GM21723 (cell line): ENCODE data around the gene USH2A.

Experiments
- ATAC-seq: cut with Tn5 transposase; IDR thresholded peaks from one replicate; pipeline ENCODE4 v1.9.1; 2021; ENCODE audit warnings: mild to moderate bottlenecking, moderate library complexity; ENCODE audit not compliant: unreplicated experiment

Gene USH2A

GRCh38 chr1:215665215-215665614, 758.0 kb downstream of the USH2A start:
- ATAC-seq, result no peak

DNA sequence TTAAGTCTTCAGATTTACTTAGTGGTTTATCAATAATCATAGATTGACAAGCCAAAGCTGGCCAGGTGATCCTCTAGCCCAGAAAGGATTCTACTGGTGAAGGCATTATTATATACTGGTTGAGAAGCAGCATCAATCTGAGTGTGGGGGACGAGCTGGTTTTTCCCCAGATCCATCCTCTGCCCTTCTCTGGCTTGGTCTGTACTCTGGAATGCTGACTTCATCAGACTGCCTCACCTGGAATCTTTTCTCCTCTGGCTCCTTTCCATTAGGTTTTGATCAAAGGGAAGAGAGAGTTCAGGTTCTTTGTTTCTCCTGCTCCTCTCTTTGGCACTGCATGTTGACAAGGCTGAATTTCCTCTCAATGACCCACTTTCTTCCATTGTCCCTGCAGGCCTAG, 762.2 kb downstream of the USH2A start:
- no peak for ATAC-seq

GRCh38 chr1:215660259-215660658, 763.0 kb downstream of the USH2A start:
- ATAC-seq, result no peak

DNA sequence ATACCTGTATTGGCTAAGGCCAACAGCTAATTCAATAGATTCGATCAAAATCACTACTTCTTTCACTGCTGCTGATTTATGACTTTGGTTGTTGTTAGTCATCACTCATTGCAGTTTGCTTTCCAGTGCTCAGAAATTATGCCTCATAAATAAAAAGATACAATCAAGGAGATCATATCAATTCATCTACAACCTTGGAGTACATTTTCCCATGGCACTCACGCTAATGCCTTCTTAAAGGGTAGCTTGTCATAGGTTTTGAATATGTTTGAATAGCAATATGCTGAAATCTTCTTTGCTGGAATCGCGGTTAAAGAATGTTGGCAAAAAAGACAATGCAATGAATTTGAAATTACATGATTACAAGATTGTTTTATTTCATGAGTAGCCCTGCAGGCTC, 766.2 kb downstream of the USH2A start:
- ATAC-seq, result no peak

DNA sequence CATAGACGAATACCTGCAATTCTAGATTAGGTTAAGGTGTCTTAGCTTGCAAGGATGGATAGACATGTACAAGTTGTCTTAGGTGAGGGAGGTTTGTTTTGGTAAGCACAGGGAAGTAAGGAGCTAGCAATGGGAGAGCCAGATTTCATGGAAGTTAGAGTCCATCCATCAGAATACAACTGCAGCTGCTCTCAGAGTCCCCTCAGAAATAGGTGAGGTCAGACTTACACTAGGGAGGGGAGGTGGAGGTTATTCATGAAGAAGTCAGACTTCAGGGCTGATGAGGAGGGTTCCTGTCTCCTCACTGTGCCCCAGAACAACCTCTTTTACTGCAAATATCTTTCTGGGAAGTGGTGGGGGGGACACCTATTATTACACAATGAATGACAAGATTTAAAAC, 770.9 kb downstream of the USH2A start:
- ATAC-seq, result no peak

DNA sequence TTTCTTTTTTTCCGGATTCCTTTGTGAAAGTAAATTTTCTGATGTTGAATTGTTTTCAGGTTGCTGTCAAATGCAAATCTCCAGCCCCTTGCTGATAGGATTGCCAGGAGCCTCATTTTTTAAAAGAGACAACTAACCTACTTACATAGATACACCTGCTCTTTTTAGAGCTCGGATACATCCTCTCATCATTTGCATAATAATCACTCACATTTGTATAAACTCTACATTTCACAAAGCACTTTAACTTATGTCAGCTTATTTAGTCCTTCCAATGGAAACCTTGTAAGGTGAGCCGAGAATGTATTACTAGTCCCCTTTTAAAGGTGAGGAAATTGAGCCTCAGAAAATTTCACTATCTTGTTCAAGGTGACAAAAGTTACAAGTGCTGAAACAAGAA, 771.4 kb downstream of the USH2A start:
- ATAC-seq, result no peak

DNA sequence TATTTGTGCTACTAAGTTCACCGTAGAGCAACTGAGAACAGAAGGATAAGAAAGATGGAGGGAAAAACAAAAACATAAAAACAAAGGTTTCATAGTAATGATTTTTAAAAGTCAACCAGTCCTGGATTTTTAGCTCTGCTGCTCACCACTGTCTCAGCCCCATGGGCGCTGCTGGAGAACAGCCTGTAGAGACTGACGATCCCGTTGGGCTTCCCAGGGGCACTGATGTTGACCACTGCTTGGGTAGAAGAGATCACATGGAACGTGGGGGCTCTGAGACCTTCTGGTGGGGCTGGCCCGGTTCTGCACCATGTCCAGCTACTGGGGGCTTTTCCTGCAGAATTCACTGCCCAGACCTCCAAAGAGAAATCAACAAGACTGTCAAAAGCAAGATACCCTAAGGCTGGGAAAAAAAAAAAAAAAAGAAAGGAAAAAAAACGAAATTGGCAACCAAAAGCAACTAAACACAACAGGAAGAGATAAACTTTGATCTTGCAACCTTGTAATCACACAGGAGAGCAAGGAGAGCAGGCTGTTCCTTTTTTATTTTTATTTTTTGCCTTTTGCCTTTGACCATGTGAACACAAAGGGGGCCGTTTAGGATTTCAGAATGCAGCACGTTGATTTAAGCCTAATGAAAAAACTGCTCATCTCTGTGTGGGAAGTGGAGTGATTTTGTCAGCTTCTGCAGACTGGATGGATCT, 772.6 kb downstream of the USH2A start:
- ATAC-seq, result no peak

DNA sequence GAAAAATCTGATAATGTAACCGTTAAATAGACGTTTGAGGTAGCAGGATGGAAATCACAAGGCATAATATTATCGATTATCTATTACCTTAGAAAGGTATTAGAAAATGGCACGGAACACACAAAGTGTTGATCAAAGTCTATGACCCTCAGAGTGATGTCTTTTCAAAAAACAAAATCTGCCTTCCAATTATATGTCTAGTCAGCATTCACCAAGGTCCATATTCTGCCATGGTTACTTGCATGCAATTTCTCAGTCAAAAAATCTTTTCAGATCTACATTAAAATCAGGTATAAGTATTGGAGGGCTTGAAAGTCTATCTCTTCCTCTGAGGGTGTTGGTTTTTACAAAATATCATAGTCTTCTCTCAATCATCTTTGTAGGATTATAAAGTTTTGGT, 774.3 kb downstream of the USH2A start:
- ATAC-seq, result no peak

- ATAC-seq, result no peak
Observed at GRCh38 chr1:215647738-215648137, 775.5 kb downstream of the USH2A start.

DNA sequence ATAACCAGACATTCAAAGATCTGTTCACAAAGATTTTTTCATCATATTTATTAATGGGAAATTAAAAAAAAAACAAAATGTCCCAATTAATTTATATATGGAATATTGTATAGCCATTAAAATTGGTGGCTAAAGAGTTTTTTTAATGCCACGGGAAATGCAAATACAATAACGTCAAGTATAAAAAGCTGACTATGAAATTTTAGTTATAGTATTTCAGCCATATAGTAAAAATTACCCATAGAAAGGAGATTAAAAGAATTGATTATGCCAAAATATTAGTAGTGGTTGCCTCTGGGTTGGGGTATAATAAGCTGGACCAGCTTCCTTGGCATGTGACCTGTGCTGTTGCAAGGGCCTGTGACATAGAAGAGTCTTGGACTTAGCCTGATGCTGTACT, 777.4 kb downstream of the USH2A start:
- ATAC-seq, result no peak

DNA sequence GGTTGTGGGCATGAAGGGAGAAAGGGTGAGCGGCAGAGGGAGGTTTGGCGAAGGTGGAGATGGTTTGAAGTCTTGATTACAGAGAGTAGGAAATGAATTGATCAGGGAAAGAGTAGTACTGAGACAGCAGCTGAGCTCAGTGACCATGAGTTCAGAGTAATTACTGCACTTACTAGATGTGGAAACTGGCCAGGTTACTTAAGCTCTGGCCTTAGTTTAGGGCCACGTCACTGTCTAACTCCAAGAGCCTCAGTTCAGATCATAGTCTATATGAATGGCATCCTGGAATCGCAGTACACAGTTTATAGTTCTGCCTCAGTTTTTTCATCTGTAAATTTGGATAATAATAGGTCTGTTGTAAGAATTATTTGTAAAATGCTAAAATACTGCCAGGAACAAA, 778.1 kb downstream of the USH2A start:
- no peak for ATAC-seq

DNA sequence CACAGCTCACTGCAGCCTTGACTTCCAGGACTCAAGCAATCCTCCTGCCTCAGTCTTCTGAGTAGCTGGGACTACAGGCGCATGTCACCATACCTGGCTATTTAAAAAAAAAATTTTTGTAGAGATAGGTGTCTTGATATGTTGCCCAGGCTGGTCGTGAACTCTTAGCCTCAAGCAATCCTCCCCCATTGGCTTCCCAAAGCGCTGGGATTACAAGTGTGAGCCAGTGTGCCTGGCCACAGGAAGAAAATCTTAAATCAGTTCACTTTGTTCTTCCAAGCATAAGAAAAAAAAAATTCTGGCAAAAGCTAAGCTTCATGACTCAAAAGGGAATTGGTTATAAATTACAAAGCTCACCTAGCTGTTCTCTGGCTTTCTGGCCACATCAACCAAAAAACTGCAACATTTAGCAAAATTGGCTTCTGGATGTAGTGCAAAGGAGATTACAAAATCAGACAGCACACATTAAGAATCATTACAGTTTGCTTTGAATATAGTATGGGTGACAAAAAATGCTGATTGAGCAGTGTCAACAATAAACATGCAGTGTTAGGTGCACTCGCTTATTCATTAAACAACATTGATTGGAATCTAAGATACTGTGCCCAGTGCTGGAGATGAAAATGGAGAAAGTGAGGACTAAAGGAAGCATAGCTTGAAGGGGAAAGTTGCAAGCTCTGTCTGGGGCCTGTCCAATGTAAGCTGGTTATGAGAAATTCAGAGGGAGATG, 779.5 kb downstream of the USH2A start:
- ATAC-seq, result no peak

DNA sequence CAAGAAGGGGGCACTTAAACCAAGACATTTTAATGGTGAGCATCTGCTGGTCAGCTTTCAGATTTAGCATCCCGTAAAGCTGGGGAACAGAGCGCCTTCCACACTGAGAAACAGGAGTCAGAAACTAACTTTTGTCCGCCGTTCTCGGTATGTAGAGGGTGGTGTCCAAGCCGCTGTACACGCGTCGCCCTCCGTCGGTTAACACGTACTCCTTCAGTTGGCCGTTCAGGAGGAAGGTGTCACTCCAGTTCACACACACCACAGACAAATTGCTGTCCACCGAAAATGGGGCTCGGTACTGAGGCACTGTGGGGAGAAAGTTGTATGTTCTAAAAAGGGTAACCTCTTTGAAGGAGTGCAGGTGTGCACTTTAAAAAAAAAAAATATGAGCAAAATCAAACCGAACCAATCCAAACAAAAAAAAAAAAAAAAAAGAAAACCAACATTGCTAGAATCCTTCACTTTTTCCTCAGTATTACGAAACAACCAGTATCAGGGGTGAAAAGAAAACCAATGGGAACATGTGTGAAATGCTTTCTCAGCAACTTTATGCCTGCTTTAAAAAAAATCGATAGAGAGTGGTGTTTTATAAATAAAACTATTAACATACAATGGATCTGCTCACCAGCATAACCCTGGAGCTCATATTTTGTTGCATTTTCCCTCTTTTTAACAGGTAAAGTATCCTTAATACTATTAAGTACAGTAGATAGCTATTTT, 782.7 kb downstream of the USH2A start:
- ATAC-seq, result no peak

DNA sequence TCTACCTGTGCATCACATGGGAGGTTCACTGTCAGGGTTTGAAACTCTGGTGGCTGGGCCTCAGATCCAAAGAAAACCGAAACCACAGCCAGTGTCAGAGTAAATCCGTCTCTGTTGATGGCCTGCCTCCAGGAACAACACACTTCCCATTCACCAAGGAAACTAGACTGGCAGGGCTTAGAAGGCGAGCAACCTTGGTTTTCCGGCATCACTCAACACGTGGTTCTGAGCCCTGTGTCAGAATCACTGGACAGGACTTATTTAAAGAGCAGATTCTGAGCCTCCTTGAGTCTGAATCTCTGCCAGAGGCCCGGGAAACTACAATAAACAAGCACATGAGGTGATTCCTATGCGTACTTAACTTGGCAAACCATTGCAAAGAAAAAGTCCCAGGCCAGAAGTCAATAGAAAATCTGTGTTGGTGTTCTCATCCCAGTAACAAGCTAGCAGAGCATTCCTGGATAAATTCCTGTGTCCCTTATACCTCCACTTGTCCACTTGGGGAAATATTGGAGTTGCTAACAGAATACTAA, 786.1 kb downstream of the USH2A start:
- no peak for ATAC-seq

- no peak for ATAC-seq
Observed at GRCh38 chr1:215636258-215636965, 786.8 kb downstream of the USH2A start.

DNA sequence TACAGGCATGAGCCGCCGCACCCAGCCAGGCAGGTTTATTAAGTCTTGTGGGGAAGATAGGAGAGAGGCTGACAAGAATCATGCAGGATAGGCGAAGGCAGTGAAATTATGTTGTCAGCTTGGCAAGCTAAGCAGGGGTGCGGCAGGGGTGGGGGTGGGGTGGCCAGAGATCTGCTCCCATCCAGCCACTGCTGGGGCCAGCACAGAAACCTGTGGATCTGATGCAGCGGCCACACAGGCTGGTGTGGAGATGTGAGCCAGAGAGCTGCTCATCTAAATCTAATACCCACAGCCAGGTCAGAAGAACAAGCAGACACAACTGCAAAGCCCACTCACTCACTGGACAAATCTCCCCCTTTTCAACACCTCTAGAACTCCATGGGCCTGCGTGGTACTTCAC, 787.4 kb downstream of the USH2A start:
- ATAC-seq, result no peak

DNA sequence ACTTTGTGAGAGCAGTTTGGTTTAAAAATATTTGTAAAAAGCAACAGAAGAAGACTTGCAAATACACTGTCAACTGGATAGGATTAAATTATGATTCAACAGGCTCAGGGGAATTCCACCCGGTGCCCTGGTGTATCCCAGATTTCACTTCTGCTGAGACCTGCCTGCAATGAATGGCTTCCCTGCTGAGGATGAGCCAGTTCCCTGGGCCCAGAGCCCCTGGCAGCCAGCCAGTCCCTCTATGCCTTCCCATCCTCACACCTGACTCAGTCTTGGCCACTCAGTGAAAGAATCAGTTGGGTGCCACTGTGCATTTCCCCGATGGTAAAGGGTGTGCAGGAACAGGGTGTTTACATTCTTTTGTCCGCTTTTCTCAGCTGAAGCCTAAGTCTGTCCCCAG, 791.8 kb downstream of the USH2A start:
- ATAC-seq, result no peak

DNA sequence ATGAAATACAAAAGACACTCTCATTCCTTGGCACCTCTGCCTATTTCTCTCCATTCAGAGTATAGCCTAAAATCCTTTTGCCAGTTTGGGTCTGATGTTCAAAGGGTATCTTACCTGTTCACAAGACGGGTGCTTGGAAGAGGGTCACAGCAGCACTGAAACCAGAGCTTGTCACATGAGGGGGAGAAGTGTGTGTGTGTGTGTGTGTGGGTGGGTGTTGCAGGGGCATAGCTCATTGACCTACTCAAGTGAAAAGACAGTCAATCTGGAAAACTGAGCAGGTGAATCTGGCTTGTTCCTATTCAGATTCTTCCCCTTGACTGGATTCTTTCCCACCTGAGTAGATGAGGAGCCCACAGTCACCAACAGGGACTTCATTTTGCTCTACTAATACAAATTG, 792.2 kb downstream of the USH2A start:
- ATAC-seq, result no peak

- ATAC-seq, result no peak
Observed at GRCh38 chr1:215625949-215626348, 797.3 kb downstream of the USH2A start.

GRCh38 chr1:215623162-215623561, 800.1 kb downstream of the USH2A start:
- ATAC-seq, result no peak

DNA sequence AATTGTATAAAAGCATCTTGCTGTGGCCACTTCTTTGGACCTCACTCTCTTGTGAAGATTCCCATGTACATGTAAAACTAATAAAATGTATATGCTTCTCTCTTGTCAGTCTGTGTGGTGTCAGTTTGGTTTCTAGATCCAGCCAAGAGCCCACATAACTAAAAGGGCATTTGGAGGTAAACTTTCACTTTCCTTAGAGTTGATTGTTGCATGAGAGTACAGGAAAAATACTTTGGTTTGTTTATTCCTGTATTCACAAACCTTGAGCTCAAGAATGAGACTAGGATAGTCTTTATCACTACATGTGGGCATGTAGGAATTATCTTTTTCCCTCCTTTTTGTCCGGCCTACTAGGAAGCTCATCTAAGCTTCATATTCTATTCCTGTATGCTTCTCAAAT, 805.3 kb downstream of the USH2A start:
- peak; percentile 65 for ATAC-seq
